Neural cell (in vitro differentiated cells): ENCODE measurements around the gene NEIL1.
"Not testable (repeated sequence)": the region's sequence is repeated elsewhere in the genome, so short reads cannot be mapped to it uniquely, and the experiment has no call there.

Experiments
- CTCF ChIP-seq: fragments of 450-650 bp; IDR thresholded peaks from 2 replicates; pipeline ENCODE4 v1.5.1; 2014; ENCODE audit warnings: antibody characterized with exemption, mild to moderate bottlenecking, moderate library complexity; ENCODE audit not compliant: poor library complexity, severe bottlenecking
- EZH2 ChIP-seq: fragments of 200-600, 300-800 bp; shearing (Covaris generic), sonication (generic); IDR thresholded peaks from 2 replicates; pipeline ENCODE4 v1.6.1; 2014; ENCODE audit warnings: antibody characterized with exemption, low read length, borderline replicate concordance, mild to moderate bottlenecking; ENCODE audit not compliant: insufficient read depth, poor library complexity, severe bottlenecking
- SMC3 ChIP-seq: fragments of 450-650 bp; conservative IDR thresholded peaks from 2 replicates; pipeline ENCODE4 v1.6.1; 2014; ENCODE audit warnings: antibody characterized with exemption, mild to moderate bottlenecking, moderate library complexity; ENCODE audit not compliant: poor library complexity
- TF ChIP-seq, protein P1 (sequence below): IDR thresholded peaks from 2 replicates; pipeline ENCODE4 v1.6.1; 2012; ENCODE audit warnings: borderline replicate concordance

GRCh38 chr15:75298541-75299310, 48.1 kb upstream of the NEIL1 start:
- TF ChIP-seq CTCF, SMC3, EZH2: not testable (repeated sequence)
- TF ChIP-seq, protein P1, sequence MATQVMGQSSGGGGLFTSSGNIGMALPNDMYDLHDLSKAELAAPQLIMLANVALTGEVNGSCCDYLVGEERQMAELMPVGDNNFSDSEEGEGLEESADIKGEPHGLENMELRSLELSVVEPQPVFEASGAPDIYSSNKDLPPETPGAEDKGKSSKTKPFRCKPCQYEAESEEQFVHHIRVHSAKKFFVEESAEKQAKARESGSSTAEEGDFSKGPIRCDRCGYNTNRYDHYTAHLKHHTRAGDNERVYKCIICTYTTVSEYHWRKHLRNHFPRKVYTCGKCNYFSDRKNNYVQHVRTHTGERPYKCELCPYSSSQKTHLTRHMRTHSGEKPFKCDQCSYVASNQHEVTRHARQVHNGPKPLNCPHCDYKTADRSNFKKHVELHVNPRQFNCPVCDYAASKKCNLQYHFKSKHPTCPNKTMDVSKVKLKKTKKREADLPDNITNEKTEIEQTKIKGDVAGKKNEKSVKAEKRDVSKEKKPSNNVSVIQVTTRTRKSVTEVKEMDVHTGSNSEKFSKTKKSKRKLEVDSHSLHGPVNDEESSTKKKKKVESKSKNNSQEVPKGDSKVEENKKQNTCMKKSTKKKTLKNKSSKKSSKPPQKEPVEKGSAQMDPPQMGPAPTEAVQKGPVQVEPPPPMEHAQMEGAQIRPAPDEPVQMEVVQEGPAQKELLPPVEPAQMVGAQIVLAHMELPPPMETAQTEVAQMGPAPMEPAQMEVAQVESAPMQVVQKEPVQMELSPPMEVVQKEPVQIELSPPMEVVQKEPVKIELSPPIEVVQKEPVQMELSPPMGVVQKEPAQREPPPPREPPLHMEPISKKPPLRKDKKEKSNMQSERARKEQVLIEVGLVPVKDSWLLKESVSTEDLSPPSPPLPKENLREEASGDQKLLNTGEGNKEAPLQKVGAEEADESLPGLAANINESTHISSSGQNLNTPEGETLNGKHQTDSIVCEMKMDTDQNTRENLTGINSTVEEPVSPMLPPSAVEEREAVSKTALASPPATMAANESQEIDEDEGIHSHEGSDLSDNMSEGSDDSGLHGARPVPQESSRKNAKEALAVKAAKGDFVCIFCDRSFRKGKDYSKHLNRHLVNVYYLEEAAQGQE, result not testable (repeated sequence)
